ENCODE results near the gene TARS2. TPM values are rescaled to one million over a fixed set of nuclear protein-coding genes. Genes with fewer than 3 reads are reported as not detected.

Gene TARS2
- total and polyA plus RNA-seq, 2 of the 13 experiments (the other 11 are each of a cell fraction or from before 2014, with no cell fraction given), result 21.3 to 22.8 TPM

DNA sequence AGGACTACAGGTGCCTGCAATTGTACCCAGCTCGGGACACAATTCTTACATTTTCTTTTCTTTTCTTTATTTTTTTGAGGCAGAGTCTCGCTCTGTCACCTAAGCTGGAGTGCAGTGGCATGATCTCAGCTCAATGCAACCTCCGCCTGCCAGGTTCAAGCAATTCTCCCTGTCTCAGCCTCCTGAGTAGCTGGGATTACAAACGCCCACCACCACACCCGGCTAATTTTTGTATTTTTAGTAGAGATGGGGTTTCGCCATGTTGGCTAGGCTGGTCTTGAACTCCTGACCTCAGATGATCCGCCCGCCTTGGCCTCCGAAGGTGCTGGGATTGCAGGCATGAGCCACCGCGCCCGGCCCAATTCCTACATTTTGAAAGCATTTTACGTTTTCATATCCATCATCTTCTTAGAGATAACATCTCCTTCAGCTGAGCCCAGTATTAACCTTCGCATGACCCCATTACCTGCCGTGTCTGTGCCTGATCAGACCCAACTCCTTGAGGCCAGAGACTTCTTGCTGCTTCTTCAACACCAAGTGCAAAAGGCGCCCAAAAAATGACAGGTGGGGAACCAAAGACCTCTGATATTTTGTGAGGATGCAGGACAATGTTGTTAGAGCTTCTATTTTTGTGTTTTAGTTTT is 59.2 kb downstream of the TARS2 start (continued):
- TF ChIP-seq TRIM24 (CRISPR knock-in tag; IDR thresholded peaks at IDR 0.05), result no peak
- no peak for TF ChIP-seq JUNB (CRISPR knock-in tag; IDR thresholded peaks at IDR 0.05; ENCODE audit: borderline replicate concordance)
- TF ChIP-seq NPAS2 (CRISPR knock-in tag; IDR thresholded peaks at IDR 0.05; ENCODE audit: borderline replicate concordance), result no peak
- no peak for TF ChIP-seq CREM (IDR thresholded peaks at IDR 0.05)
- no peak for TF ChIP-seq CREM (CRISPR knock-in tag; IDR thresholded peaks at IDR 0.05)
- TF ChIP-seq, protein P1, sequence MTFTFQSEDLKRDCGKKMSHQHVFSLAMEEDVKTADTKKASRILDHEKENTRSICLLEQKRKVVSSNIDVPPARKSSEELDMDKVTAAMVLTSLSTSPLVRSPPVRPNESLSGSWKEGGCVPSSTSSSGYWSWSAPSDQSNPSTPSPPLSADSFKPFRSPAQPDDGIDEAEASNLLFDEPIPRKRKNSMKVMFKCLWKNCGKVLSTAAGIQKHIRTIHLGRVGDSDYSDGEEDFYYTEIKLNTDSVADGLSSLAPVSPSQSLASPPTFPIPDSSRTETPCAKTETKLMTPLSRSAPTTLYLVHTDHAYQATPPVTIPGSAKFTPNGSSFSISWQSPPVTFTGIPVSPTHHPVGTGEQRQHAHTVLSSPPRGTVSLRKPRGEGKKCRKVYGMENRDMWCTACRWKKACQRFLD (CRISPR knock-in tag; IDR thresholded peaks at IDR 0.05; ENCODE audit: borderline replicate concordance), result no peak
- TF ChIP-seq, protein P2, sequence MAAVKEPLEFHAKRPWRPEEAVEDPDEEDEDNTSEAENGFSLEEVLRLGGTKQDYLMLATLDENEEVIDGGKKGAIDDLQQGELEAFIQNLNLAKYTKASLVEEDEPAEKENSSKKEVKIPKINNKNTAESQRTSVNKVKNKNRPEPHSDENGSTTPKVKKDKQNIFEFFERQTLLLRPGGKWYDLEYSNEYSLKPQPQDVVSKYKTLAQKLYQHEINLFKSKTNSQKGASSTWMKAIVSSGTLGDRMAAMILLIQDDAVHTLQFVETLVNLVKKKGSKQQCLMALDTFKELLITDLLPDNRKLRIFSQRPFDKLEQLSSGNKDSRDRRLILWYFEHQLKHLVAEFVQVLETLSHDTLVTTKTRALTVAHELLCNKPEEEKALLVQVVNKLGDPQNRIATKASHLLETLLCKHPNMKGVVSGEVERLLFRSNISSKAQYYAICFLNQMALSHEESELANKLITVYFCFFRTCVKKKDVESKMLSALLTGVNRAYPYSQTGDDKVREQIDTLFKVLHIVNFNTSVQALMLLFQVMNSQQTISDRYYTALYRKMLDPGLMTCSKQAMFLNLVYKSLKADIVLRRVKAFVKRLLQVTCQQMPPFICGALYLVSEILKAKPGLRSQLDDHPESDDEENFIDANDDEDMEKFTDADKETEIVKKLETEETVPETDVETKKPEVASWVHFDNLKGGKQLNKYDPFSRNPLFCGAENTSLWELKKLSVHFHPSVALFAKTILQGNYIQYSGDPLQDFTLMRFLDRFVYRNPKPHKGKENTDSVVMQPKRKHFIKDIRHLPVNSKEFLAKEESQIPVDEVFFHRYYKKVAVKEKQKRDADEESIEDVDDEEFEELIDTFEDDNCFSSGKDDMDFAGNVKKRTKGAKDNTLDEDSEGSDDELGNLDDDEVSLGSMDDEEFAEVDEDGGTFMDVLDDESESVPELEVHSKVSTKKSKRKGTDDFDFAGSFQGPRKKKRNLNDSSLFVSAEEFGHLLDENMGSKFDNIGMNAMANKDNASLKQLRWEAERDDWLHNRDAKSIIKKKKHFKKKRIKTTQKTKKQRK (IDR thresholded peaks at IDR 0.05; ENCODE audit: low read length), result no peak
- TF ChIP-seq MIER2 (CRISPR knock-in tag; IDR thresholded peaks at IDR 0.05), result no peak
- TF ChIP-seq ZNF441 (CRISPR knock-in tag; IDR thresholded peaks at IDR 0.05; ENCODE audit: borderline replicate concordance), result no peak
- no peak for TF ChIP-seq SNRNP70 (IDR thresholded peaks at IDR 0.05; ENCODE audit: low read depth, low read length)
